Calu3 (cell line): ENCODE data around the gene GSTT4. TPM values are rescaled to one million over a fixed set of nuclear protein-coding genes. Genes with fewer than 3 reads are reported as not detected.

Source experiments
- Bru-seq: library from RNA; stranded (reverse); fragments of 400-500 nt; gene quantifications from one replicate; lab custom pipeline; 2021; lab: Mats Ljungman, UMichigan
- BruChase-seq, 2 experiments: library from RNA; stranded (reverse); fragments of 400-500 nt; gene quantifications; one replicate each; lab custom pipeline; 2021; lab: Mats Ljungman, UMichigan
- BruUV-seq: library from RNA; stranded (reverse); fragments of 400-500 nt; replicated peaks from 2 replicates; lab custom pipeline; 2021; lab: Mats Ljungman, UMichigan
- CTCF ChIA-PET: fragments of 300-600 bp; sonication (Branson Sonifier 250); formaldehyde crosslinking; loops from one replicate; lab custom pipeline; 2022; ENCODE audit warnings: antibody characterized with exemption; lab: Charles Lee
- DNase-seq: peaks from one replicate; pipeline ENCODE4 v3.0.0; 2022
- H3K27ac Mint-ChIP-seq: one replicate; pipeline ENCODE4 v1.8.0; 2022; ENCODE audit warnings: mixed read lengths; ENCODE audit not compliant: unreplicated experiment
- H3K27me3 Mint-ChIP-seq: one replicate; pipeline ENCODE4 v1.8.0; 2022; ENCODE audit warnings: mixed read lengths; ENCODE audit not compliant: unreplicated experiment
- H3K36me3 Mint-ChIP-seq: one replicate; pipeline ENCODE4 v1.8.0; 2022; ENCODE audit warnings: mild to moderate bottlenecking, moderate library complexity, mixed read lengths; ENCODE audit not compliant: insufficient read depth, unreplicated experiment
- H3K4me1 Mint-ChIP-seq: one replicate; pipeline ENCODE4 v1.8.0; 2022; ENCODE audit warnings: mild to moderate bottlenecking, low read depth, mixed read lengths; ENCODE audit not compliant: unreplicated experiment
- H3K4me3 Mint-ChIP-seq: one replicate; pipeline ENCODE4 v1.8.0; 2022; ENCODE audit warnings: mild to moderate bottlenecking, low read depth, moderate library complexity, mixed read lengths; ENCODE audit not compliant: unreplicated experiment
- H3K9me3 Mint-ChIP-seq: one replicate; pipeline ENCODE4 v1.8.0; 2022; ENCODE audit warnings: low read depth, mixed read lengths; ENCODE audit not compliant: unreplicated experiment
- CTCF ChIP-seq: fragments of 200-600 bp; IDR thresholded peaks from one replicate; pipeline ENCODE4 v1.8.0; 2022; ENCODE audit warnings: antibody characterized with exemption; ENCODE audit not compliant: unreplicated experiment
- intact Hi-C: fragments of 100-400 bp; cut with micrococcal nuclease; formaldehyde crosslinking; loops from one replicate; pipeline ENCODE4 v1.10.0; 2022; ENCODE audit not compliant: unreplicated experiment
- long read RNA-seq: library from polyadenylated mRNA; stranded (forward); transcript quantifications from one replicate; pipeline ENCODE4 v2.0.0, GENCODE V29; 2022
- total RNA-seq: library from RNA; stranded (reverse); gene quantifications from 2 replicates; pipeline ENCODE4 v1.2.3, GENCODE V29; 2022

GSTT4 gene
- total RNA-seq (not detected in 2 replicates), Bru-seq, nascent RNA (not detected), BruChase-seq, experiment 1, labeled RNA remaining after a 6-hour chase (percentile 9 among the genes with signal in this experiment), BruChase-seq, experiment 2, labeled RNA remaining after a 2-hour chase (not detected)
- long read RNA-seq = 0 reads

- Mint-ChIP-seq H3K4me1 (no peaks in the 10 kb centered on the region), H3K27me3 (no peaks in the 10 kb centered on the region), H3K9me3 (no peaks in the 10 kb centered on the region), H3K4me3 (no peak within 1 kb of the TSS), H3K36me3 (no peaks in the 10 kb centered on the region), H3K27ac (no peak within 1 kb of the TSS)
- TF ChIP-seq CTCF = no peak
- DNase-seq = no peak
- BruUV-seq = no TSS peak
- intact Hi-C loops = no loop called here
- CTCF ChIA-PET = no interaction called here
Observed at GRCh38 chr22:24005201-24005600, at the start of gene GSTT4. Gene GSTT4, minus strand, starts transcription at chr22:24005453. Its CDS starts 97 bp downstream, at chr22:24005356.

GRCh38 chr22:24054356-24054755 is 49.1 kb upstream of the GSTT4 start:
- Mint-ChIP-seq H3K4me1 (no peaks in the 10 kb centered on the region), H3K4me3 (no peak overlapping the region), H3K36me3 (peaks cover 10% of the 10 kb centered on the region), H3K27me3 (no peaks in the 10 kb centered on the region), H3K9me3 (no peaks in the 10 kb centered on the region), H3K27ac (no peak overlapping the region)
- BruUV-seq = no TSS peak
- DNase-seq = no peak
- CTCF ChIA-PET = no interaction called here
- no peak for TF ChIP-seq CTCF
- intact Hi-C loops = no loop called here

GRCh38 chr22:24053481-24054226 is 48.4 kb upstream of the GSTT4 start:
- no peak for TF ChIP-seq CTCF
- Mint-ChIP-seq H3K4me3 (no peak overlapping the region), H3K27ac (no peak overlapping the region), H3K27me3 (no peaks in the 10 kb centered on the region), H3K36me3 (peaks cover 10% of the 10 kb centered on the region), H3K9me3 (no peaks in the 10 kb centered on the region), H3K4me1 (no peaks in the 10 kb centered on the region)
- DNase-seq = no peak
- no TSS peak for BruUV-seq
- CTCF ChIA-PET = no interaction called here
- intact Hi-C loops = no loop called here

GRCh38 chr22:24051568-24051967 is 46.3 kb upstream of the GSTT4 start:
- Mint-ChIP-seq H3K4me3 (no peak overlapping the region), H3K36me3 (peaks cover 10% of the 10 kb centered on the region), H3K27me3 (no peaks in the 10 kb centered on the region), H3K9me3 (no peaks in the 10 kb centered on the region), H3K4me1 (no peaks in the 10 kb centered on the region), H3K27ac (no peak overlapping the region)
- no peak for TF ChIP-seq CTCF
- no peak for DNase-seq
- intact Hi-C loops = no loop called here
- CTCF ChIA-PET = no interaction called here
- no TSS peak for BruUV-seq
